NCI-H187 (cell line): ENCODE results near the gene MEA1.

Experiments used
- DNase-seq, 2 experiments: peaks; one replicate each; lab custom pipeline; 2025; lab: John Stamatoyannopoulos, UW

MEA1 gene

GRCh38 chr6:42970871-42971612, 42.7 kb downstream of the MEA1 start:
- DNase-seq = no peak

GRCh38 chr6:42969934-42970333, 43.8 kb downstream of the MEA1 start:
- no peak for DNase-seq

GRCh38 chr6:42969431-42969830, 44.3 kb downstream of the MEA1 start:
- no peak for DNase-seq

- no peak for DNase-seq
Observed at GRCh38 chr6:42968783-42969182, 45.0 kb downstream of the MEA1 start.

- DNase-seq = no peak
Observed at GRCh38 chr6:42968126-42968701, 45.5 kb downstream of the MEA1 start.

- no peak for DNase-seq
Observed at GRCh38 chr6:42967228-42967627, 46.5 kb downstream of the MEA1 start.

GRCh38 chr6:42966571-42966970, 47.2 kb downstream of the MEA1 start:
- DNase-seq = no peak

GRCh38 chr6:42963855-42964605, 49.7 kb downstream of the MEA1 start:
- DNase-seq = no peak

- DNase-seq = no peak
Observed at GRCh38 chr6:42963179-42963854, 50.4 kb downstream of the MEA1 start.

GRCh38 chr6:42962502-42963178, 51.1 kb downstream of the MEA1 start:
- no peak for DNase-seq

- DNase-seq = no peak
Observed at GRCh38 chr6:42962096-42962495, 51.6 kb downstream of the MEA1 start.
